Measurements from ENCODE around the gene TNFRSF1B.
A peak's percentile ranks its signal among the peaks of the same experiment; 100 is the strongest.

Gene TNFRSF1B

DNA sequence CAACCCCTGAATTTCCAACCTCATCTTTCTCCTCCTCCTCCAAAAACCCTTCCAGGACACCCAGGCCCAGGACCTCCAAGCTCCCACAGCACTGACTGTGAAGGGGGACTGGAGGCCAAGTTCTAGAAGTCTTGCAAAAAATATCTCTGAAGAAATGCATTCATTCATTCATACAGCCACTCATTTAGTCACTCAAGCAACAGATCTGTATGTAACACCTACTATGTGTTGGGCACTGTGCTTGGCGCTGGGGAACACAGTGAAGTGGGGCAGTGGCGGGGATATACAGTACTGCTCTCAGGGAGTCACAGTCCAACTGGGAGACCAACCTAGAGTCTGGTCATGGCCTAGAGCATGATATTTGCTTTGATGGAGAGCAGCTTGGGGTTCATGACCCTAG lies 15.3 kb upstream of the TNFRSF1B start:
- in situ Hi-C loops (cut with HindIII; ENCODE audit: low pct_ligation_motif_present, low pct_unique_long_range_greater_than_20kb, low sequenced_read_pairs) = no loop called here
- DNase-seq = no peak

DNA sequence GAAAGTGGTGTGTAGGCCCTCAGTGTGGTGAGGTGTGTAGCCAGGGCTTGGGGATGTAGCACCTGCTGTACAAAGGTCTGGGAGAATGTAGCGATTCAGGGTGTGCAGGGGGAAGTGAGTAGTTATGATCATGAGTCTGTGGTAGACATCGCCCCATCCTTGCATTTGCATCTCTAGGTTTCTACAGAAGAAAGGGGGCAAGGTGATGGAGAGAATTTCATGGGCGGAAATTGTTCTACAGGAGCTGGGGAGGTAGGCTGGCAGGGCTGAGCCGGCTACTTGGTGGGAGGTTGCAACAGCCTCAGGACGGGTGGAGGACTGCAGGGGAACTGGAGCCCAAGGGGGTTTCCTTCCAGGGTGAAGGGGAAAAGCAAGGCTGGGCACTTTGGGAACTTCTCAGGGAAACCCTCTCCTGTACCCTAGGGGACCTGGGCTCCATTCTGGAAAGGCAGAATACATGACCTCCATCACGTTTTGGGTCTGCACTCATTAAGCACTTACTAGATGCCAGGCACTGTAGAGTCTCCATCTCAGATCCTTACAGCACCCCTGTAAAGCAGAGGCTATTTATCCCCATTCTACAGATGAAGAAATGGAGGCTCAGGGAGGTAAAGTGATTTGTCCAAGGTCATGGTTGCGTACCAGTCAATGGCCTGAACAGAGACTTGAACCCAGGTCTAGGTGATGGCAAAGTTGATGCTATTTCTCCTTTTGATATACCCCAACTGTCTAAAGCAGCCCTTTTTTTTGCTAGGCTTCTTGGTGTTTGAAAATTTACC lies 14.5 kb upstream of the TNFRSF1B start:
- in situ Hi-C loops (cut with HindIII; ENCODE audit: low pct_ligation_motif_present, low pct_unique_long_range_greater_than_20kb, low sequenced_read_pairs) = no loop called here

DNA sequence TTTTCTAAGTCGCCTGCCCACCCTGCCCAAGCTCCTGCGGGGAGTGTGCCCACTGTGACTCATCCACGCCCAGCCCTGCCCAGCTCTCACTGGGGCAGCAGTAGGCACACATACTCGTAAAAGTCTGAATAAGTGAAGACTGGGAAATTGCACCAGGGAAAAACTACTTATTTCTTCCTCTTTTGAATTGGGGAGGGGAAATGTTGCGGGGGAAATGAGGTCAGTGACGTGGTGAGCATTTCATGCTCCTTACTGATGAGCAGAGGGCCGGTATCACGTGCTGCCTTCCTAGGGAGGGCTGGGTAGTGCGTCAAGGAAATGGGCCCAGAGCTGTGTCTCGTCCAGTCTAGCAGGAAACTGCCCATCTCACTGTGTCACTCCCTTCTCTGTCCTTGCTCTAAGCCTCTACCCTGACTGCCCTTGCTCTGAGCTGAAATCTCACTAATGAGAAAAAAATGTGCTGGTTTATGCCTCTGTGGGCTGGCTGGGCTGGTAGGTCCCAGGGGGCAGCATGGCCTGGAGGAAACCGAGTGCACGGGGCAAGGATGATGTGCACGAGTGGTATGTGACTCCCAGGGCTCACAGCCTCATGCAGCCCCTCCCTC lies 13.5 kb upstream of the TNFRSF1B start:
- in situ Hi-C loops (cut with HindIII; ENCODE audit: low pct_ligation_motif_present, low pct_unique_long_range_greater_than_20kb, low sequenced_read_pairs) = no loop called here
- peak; percentile 32 for DNase-seq

More for the DNA sequence above, 14.5 kb upstream of the TNFRSF1B start:
- DNase-seq = no peak

DNA sequence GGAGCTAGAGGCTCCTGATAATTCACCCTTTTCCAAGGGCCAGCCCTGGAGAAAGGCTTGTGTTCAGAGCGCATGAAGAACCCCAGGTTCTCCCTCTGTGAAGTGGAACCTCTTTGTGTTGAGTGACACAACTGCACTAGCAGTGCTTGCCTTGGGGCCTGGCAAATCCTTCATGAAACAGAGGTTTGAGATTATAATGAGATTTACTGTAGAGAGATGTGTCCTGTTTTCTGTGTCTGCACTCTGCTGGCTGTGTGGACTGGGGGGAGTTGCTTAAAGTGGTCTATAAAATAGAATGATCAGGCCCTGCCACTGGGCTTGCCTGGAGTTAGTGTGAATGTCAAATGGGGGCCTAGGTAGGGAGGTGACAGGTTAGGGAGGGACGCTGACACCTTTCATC lies 11.5 kb upstream of the TNFRSF1B start:
- no peak for DNase-seq
- in situ Hi-C loops (cut with HindIII; ENCODE audit: low pct_ligation_motif_present, low pct_unique_long_range_greater_than_20kb, low sequenced_read_pairs) = no loop called here

DNA sequence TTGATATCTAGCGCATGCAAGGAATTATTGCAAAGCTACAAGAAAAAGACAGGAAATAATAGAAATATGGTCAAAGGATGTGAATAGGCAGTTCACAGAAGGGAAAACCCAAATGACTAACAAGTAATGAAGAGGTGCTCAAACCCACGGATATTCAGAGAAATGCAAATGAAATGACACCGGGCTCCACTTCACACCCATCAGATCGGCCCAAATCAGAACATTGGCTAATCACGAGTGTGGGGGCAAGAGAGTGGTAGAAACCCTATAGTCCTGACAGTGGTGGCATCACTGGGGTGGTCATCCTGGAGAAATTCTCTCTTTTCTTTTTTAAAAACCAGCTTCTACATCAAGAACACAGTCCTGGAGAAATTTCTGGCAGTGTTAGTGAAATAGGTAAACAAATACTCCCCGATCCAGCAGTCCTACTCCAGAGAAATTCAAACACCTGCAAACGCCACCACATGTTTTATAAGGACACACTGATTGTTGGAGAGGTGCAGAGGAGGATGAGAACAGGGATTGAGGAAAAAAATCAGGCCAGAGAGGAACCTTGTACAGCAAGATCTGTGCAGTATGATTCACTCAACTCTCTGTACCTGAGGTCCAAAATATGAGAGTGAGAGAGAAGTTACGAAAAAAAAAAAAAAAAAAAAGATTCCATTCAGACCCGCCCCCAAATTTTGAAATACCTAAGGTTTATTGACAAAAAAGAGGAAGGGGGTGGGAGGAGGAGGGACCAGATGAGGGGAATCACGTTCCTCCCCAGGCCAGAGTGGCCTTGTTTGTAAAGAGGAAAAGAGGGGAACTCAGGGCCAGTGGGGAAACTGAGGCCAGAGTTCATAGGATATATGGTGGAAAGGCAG lies 9.2 kb upstream of the TNFRSF1B start:
- in situ Hi-C loops (cut with HindIII; ENCODE audit: low pct_ligation_motif_present, low pct_unique_long_range_greater_than_20kb, low sequenced_read_pairs) = no loop called here
- DNase-seq = no peak

DNA sequence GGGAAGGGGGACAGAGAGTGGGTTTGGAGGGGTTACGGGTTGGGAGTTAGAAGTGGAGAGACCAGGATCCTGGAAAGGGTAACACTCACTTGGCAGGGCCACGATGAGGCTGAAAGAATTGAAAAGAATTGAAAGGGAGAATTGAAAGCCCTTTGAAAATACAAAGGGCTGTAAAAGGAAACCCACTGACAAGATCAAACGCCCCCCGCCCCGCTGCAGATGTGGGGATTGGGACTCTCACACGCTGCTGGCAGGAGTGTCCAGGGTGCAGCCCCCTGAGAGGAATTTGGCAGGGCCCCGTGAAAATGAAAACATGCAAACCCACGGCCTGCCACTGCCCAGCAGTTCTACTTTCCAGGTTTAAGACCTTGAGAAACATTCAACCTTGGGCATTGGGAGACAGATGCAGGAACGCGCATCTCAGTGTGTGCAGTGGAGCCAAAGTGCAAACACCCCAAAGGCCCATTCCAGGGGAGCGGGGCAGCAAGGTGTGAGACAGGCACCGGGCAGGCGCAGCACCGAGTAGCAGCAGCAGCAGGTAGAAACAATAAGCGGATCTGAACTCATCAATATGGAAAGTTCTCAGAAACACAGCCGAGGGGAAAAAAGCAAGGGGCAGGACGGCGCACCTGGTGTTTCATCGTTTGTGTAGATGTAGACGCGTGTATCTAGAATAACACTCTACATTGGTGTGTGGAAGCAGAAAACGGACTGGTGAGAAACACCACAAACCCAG lies 8.3 kb upstream of the TNFRSF1B start:
- in situ Hi-C loops (cut with HindIII; ENCODE audit: low pct_ligation_motif_present, low pct_unique_long_range_greater_than_20kb, low sequenced_read_pairs) = no loop called here
- DNase-seq = no peak

DNA sequence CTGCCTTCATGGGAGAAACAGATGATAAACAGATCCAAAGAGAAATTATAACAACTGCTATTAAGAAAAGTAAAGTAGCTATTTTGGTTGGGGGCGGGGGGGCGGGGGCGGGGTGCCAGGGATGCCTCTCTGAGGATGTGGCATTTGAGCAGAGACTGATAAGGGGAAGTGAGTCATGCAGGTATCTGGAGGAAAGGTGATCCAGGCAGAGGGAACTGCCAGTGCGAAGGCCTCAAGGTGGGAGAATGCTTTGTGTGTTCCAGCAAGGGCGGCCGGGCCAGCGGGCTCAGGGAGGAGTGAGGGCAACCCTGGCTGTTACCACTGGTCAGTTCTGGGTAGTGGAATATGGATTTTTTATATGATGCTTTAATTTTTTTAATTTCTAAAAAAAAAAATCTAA lies 7.0 kb upstream of the TNFRSF1B start:
- DNase-seq = no peak

DNA sequence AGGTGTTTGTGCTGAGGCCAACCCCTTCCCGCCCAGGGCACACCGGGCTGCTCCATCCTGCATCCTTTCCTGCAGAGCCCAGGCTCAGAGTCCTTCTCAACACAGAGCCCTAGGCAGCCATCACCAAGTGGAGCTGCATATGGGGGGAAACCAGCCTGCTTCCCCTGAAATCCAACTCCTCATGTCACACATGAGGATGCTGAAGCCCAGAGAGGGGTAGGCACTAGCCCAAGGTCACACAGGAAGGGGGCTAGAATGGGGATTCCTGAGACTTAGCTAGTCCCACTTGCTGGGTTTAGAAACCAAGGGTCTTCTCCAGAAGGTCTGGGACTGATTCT lies 5.5 kb upstream of the TNFRSF1B start:
- in situ Hi-C loops (cut with HindIII; ENCODE audit: low pct_ligation_motif_present, low pct_unique_long_range_greater_than_20kb, low sequenced_read_pairs) = no loop called here
- no peak for DNase-seq

More for the DNA sequence above, 7.0 kb upstream of the TNFRSF1B start:
- in situ Hi-C loops (cut with HindIII; ENCODE audit: low pct_ligation_motif_present, low pct_unique_long_range_greater_than_20kb, low sequenced_read_pairs) = no loop called here

DNA sequence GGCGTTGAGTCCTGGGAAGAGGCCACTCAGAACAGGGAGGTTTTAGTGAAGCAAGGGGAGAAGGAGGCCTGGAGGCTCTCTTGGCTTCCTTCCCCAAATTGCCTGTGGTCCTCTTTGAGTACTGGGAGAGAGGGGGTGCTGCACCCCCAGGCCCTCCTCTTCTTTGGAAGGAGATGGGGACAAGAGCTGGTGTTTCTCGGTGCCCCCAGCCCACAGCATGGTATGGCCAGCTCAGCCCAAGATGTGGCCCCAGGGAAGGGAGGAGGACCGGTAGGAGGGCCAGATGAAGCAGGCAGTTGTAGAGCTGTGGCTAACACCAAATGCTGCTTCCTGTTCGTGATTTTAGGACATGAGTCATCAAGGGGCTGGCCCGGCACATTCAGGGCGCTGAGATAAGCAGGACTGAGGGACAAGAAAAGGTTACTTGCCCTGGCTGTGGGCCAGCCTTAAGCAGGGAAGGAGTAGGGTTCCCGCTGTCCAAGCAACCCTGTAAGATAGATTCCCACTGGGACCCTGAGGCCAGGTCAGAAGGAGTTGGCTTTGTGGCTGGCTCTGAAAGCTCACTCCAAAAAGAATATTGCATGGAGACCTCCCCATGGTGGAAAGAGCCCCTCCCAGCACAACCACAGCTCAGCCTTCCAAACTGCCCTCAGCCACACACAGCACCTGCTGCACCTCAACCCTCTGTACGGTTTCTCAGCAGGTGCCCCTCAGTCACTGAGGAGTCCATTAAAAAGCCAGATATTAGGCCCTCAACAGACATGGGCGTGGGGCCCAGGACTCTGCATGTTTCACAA lies 4.9 kb upstream of the TNFRSF1B start:
- DNase-seq = peak; percentile 50
- in situ Hi-C loops (cut with HindIII; ENCODE audit: low pct_ligation_motif_present, low pct_unique_long_range_greater_than_20kb, low sequenced_read_pairs) = no loop called here

DNA sequence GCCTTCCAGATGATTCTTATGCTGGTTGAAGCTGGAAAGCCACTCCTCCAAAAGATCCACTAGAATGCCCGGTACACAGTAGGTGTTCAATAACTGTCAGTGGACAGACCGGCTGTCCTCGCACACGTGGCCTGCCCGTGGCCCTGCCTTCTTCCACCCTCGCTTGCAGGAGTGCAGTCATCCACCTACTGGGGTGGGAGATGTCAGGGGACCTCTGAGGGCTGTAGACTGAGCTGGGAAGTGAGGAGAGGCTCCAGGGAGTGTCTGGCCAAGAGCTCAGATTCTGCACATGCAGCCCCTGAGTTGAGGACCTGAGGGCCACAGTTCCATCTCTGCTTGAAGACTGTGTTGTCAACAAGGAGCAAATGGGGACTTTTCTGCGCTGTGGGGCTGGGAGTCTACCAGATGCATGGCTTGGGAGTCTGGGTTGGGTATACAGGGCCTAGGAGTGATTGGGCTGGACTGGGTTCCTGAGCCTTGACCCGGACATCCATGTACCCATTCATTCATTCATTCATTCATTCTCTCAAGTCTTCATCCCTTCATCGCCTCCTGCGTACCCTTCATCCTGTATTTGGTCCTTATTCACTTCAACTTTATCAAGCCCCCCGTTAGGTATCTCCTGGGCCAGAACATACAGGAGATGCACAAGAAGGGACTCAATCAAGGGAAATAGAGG lies 4.2 kb upstream of the TNFRSF1B start:
- in situ Hi-C loops (cut with HindIII; ENCODE audit: low pct_ligation_motif_present, low pct_unique_long_range_greater_than_20kb, low sequenced_read_pairs) = no loop called here
- no peak for DNase-seq

DNA sequence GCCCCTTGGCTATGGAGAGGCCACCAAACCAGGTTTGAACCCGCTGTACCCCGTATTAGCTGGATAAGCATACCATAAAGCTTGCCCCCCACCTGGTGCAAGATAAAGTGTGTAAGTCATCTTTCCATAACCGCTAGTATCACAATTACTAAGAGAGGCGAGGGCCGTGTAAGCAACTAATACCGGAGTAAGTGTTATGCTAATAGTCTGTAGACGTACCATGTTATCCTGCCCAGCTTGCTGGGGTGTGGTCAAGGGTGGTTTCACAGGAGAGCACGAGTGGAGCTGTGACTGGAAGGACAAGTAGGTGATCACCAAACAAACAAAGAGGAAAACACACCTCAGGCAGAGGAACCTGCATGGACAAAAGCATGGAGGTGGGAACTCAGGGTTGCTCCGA lies 3.6 kb upstream of the TNFRSF1B start:
- in situ Hi-C loops (cut with HindIII; ENCODE audit: low pct_ligation_motif_present, low pct_unique_long_range_greater_than_20kb, low sequenced_read_pairs) = no loop called here
- no peak for DNase-seq

DNA sequence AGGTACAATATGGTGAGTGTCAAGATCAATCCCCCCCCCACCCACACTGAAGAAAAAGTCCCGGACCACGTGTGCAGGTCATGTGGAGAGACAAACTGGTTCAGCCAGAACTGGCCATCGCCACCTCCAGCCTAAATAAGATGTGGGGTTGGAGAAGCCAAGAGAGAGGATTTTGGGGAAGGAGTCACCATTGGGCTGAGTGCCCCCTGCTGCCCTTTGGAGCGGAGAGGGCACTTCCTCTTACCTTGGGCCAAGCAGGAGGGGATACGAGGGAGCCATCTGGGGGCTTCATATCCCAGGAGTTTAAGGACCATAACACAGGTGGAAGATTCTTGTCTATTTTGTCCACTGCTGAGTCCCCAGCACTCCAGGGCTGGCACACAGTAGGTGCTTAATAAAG lies 2.6 kb upstream of the TNFRSF1B start:
- in situ Hi-C loops (cut with HindIII; ENCODE audit: low pct_ligation_motif_present, low pct_unique_long_range_greater_than_20kb, low sequenced_read_pairs) = no loop called here
- DNase-seq = no peak

DNA sequence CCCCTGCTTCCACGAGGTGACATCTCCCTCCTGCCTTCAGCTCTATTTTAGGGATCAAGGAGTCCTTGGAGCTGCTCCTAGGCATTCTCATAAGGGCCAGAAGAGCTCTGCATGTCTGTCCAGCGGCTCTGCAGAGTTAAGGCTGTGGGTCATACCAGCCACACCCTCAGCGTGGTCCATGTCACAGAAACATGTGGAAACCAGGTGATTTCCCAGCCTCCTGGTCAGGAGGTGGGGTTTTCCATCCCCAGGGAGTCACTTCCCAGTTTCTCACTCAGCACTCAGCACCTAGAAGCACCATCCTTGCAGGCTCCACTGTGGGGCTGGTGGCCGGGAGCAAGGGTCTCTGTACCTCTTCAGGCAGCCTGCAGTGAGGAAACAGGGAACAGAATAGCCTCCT lies 1.4 kb upstream of the TNFRSF1B start:
- in situ Hi-C loops (cut with HindIII; ENCODE audit: low pct_ligation_motif_present, low pct_unique_long_range_greater_than_20kb, low sequenced_read_pairs) = no loop called here
- no peak for DNase-seq

DNA sequence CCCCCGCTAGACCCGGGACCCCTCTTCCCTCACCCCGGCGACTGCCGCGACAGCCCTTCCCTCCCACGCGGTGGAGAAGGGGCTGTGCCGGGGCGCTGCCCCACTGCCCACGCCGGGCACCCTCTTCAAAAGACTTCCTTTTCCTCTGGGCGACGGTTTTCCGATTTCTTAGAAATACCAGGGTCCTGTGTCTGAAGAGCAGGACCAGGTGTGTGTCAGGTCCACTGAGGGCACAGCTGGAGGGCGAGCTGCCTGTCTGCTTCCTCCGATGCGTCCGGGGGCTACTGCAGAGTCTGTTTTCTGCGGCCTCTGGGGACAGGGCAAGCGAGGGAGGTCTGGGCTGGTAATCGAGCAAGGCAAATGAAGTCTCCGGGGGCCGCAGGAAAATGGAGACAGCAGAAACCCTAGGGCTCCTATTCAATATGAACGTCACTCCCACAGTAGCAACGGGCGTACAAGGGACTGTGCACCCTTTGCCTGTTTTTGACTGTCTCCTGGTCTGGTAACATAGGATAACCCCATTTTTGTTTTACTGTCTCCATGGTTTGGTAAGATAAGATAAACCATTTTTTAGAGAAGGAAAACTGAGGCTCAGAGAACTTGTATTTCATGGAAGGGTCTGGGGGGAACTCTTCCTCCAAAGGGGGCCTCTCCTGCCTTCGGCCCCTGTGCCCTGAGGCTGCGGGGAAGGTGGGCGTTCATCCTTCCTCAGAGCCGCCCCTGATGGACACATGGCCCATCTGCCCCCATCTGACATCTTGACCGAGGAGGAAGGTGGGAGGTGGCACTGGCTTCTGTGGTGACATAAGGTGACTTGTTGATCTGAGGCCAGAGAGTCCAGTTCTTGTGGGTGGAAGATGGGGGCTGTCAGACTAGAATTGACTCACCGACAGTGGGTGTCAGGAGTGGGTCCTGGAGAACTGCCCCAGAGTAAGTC lies 970 bp downstream of the TNFRSF1B start:
- DNase-seq = no peak
- in situ Hi-C loops (cut with HindIII; ENCODE audit: low pct_ligation_motif_present, low pct_unique_long_range_greater_than_20kb, low sequenced_read_pairs) = no loop called here

DNA sequence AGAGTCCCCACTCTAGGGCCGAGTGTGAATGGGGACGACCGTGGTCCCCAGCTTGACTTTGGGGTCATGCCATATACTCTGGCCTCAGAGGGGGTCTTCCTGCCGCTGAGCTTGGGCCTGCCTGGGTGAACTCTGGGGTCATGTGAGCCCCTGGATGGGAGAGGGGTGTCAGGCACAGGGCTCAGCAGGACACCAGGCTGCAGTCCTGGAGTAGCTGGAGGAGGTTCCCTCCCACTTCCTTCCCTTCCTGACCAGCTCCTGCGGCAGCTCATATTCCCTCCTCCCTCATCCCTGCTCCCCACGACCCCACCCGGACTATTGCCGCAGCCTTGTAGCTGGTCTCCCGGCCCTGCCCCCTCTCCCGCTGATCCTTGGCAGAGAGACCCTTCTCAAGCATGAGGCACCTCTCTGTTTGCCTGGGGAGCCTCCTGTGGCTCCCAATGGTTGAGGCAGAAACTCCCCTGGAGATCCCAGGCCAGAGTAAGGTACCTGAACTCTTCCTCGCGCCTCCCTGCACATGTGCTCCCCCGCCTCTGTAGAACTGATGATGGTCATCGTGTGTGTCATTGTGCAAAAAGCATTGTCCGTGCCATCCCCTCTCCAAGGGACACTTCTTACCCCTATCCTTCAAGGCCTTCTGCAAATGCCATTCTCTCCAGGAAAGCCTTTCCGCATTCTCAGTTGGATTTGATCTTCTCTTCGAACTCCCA lies 1.8 kb downstream of the TNFRSF1B start:
- DNase-seq = no peak
- in situ Hi-C loops (cut with HindIII; ENCODE audit: low pct_ligation_motif_present, low pct_unique_long_range_greater_than_20kb, low sequenced_read_pairs) = no loop called here

DNA sequence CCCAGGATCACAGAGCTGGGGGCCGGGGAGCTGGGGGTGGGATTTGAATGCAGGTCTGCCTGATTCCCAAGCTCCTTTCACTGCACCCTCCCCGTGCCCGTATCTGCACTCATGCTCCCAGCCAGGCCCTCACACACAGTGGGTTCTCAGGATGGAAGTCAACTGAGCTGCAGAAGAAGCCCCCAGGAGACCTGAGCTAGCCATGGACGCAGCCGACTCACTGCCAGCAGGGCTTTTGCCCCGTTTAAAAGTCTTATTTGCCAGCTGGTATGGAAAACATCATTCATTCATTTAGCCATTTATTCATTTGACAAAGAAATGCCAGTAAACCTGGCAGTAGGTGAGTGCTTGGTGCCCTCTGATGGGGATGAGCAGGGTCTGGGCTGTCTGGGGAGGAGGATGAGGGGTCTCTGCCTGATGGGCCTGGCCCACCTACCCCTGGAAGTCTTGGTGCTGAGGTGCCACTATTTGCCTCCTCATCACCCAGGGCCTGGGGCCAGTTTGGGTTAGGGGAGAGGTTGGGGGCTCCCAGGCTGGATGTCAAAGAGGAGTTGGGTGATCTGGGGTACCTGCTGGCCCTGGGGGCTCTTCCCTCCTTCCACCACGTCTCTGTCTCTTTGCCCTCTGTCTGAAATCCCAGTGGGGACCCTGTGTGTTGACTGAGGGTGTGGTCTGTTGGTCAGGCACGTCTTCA lies 2.8 kb downstream of the TNFRSF1B start:
- in situ Hi-C loops (cut with HindIII; ENCODE audit: low pct_ligation_motif_present, low pct_unique_long_range_greater_than_20kb, low sequenced_read_pairs) = no loop called here
- DNase-seq = no peak
